ENCODE results near the gene RCE1. TPM values are rescaled to one million over a fixed set of nuclear protein-coding genes. Genes with fewer than 3 reads are reported as not detected.

RCE1 gene
- total RNA-seq, 1 donor from 2014 or later: 45.2 TPM

DNA sequence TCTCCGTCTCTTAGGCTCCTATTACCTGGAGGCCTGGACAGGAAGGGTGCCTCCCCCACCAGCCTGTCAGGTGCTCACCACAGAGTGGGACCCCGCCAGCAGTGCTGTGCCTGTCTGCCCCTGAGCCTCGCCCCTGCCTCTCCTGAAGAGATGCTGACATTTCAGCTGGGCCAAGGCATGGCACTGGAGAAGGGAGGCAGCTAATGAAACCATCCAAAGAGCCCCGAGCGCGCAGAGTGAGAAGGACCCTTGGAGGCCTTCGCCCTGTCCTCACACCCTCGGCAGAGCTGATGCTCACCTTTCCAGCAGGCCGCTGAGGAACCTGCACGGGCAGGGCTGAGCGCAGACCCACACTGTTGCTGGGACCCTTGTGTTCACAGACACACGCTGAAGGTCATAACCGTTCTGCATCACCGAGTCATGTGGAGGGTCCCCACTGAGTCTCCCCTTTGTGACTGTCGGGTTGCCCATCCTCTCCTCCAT is 11.5 kb downstream of the RCE1 start:
- Histone ChIP-seq H3K36me3 (ENCODE audit: control insufficient read depth, insufficient read depth, low read length) (no peaks in the 10 kb centered on the region), H3K27me3 (ENCODE audit: control insufficient read depth, insufficient read depth, low read length) (no peaks in the 10 kb centered on the region)
- TF ChIP-seq, protein P1, sequence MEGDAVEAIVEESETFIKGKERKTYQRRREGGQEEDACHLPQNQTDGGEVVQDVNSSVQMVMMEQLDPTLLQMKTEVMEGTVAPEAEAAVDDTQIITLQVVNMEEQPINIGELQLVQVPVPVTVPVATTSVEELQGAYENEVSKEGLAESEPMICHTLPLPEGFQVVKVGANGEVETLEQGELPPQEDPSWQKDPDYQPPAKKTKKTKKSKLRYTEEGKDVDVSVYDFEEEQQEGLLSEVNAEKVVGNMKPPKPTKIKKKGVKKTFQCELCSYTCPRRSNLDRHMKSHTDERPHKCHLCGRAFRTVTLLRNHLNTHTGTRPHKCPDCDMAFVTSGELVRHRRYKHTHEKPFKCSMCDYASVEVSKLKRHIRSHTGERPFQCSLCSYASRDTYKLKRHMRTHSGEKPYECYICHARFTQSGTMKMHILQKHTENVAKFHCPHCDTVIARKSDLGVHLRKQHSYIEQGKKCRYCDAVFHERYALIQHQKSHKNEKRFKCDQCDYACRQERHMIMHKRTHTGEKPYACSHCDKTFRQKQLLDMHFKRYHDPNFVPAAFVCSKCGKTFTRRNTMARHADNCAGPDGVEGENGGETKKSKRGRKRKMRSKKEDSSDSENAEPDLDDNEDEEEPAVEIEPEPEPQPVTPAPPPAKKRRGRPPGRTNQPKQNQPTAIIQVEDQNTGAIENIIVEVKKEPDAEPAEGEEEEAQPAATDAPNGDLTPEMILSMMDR (IDR thresholded peaks at IDR 0.05; ENCODE audit: insufficient read depth, low read length, poor library complexity, severe bottlenecking): no peak

DNA sequence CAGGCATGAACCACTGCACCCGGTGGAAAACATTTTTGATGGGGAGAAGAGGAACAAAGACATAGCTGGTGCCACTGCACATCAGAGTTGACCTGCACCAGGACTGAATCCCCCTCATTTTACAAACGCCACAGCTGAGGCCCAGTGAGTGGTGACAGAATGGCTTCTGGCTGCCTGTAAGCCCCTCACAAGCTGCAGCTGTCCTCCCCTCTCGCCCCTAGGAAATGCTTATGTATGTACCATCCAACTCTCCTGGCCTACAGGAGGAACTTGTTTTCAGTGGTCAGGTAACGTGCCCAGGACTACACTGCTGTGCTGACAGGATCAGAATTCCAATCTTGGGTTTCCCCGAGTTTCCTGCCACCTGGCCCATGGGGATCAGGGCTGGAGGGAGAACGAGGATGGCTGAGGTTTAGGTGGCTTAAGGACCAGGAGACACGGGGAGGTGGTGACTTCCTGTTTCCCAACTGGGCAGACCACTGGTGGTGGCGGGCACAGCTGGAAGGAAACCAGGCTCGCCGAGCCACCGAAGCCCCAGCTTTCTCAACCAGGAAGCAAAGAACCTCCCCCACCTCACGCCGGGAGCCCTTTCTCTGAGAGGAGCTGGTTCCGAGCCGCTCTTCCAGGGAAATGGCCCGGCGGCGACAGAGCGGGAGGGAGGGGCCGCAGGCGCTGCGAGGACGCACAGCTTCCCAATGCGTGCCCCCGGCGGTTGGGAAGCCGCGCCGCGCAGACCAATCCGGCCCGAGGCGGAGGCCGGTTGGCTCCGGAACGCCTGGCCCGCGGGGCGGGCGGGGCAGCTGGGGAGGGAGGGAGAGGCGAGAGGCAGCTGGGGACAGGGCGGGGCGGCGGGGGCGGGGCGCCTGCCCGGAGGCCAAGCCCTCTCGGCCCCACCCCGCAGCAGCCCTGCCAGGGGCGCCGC is 12.6 kb downstream of the RCE1 start:
- TF ChIP-seq, protein P1 (IDR thresholded peaks at IDR 0.05; ENCODE audit: insufficient read depth, low read length, poor library complexity, severe bottlenecking): no peak
- peak overlapping the region; percentile 85 for H3K4me3 ChIP-seq (ENCODE audit: low read depth, low read length)
- no peaks in the 10 kb centered on the region for H3K27me3 ChIP-seq (ENCODE audit: control insufficient read depth, insufficient read depth, low read length)
- no peak for DNase-seq (ENCODE audit: low read depth)
- H3K36me3 ChIP-seq (ENCODE audit: control insufficient read depth, insufficient read depth, low read length): no peaks in the 10 kb centered on the region

More for the DNA sequence above, 11.5 kb downstream of the RCE1 start:
- no peak overlapping the region for H3K4me3 ChIP-seq (ENCODE audit: low read depth, low read length)
- DNase-seq (ENCODE audit: low read depth): no peak

DNA sequence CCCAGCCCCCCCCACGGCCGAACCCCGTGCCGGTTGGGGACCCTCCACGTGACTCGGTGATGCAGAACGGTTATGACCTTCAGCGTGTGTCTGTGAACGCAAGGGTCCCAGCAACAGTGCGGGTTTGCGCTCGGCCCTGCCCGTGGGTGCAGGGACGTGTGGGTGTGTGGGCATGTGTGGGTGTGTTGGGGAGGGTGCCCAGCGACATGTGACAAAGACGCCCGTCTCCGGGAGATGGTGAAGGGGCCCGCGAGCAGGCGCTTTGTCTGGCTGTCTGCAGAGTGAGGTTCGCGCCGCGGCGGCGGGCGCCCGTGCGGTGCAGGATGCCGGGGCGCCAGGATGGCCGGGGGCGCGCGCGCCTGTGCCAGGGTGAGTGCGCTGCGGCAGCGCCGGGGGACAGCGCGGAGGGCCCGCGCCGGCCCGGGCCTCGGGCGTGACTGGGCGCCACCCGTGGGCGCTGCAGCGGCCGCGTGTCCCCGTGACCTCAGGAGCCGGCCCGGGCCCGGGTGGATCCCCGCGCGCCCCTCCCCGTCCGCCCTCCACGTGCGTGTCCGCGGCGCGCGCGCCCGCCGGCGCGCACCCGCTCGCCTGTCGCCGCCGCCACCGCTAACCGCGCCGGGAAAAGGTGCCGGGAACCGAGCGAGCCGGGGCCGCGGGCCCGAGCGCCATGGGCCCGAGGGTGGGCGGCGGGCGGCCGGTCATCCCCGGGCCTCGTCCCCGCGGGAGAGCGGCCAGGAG is 13.4 kb downstream of the RCE1 start, which contains the start of gene LRFN4:
LRFN4 (plus strand) TSS at position 569 of the 738 bp plus-strand sequence. CDS start 681 bp downstream, outside the sequence.
- Histone ChIP-seq H3K36me3 (ENCODE audit: control insufficient read depth, insufficient read depth, low read length) (no peaks in the 10 kb centered on the region), H3K4me3 (ENCODE audit: low read depth, low read length) (peak within 1 kb of the TSS; percentile 85), H3K27me3 (ENCODE audit: control insufficient read depth, insufficient read depth, low read length) (no peaks in the 10 kb centered on the region)
- TF ChIP-seq, protein P1 (IDR thresholded peaks at IDR 0.05; ENCODE audit: insufficient read depth, low read length, poor library complexity, severe bottlenecking): no peak
- DNase-seq (ENCODE audit: low read depth): no peak

DNA sequence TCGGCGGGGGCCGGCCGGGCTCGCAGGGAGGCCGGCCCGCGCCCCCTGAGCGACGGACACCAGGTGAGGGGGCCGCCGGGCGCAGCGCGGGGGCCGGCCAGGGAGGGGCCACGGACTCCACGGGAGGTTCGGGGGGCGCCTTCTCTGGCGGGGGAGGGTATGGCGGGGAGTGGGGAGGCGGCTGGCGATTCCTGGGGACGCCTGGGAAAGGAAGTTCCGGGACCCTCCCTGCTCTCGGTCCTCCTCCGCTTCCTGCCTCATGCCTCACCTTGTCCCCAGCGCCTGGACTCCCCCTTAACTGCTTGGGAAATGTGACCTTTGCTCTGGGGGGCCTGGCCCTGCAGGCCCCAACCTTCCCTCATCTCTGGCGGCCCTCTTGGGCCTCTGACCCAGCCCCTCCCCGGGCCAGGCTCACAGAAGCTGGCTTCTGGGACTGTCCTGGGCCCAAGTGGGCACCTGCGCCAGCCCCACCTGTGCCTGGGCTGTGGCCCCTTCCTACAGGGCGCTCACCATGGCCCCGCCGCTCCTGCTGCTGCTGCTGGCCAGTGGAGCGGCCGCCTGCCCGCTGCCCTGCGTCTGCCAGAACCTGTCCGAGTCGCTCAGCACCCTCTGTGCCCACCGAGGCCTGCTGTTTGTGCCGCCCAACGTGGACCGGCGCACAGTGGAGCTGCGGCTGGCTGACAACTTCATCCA is 14.1 kb downstream of the RCE1 start:
- TF ChIP-seq, protein P1 (IDR thresholded peaks at IDR 0.05; ENCODE audit: insufficient read depth, low read length, poor library complexity, severe bottlenecking): no peak
- DNase-seq (ENCODE audit: low read depth): no peak
- Histone ChIP-seq H3K4me3 (ENCODE audit: low read depth, low read length) (peak overlapping the region; percentile 85), H3K27me3 (ENCODE audit: control insufficient read depth, insufficient read depth, low read length) (no peaks in the 10 kb centered on the region), H3K36me3 (ENCODE audit: control insufficient read depth, insufficient read depth, low read length) (no peaks in the 10 kb centered on the region)

DNA sequence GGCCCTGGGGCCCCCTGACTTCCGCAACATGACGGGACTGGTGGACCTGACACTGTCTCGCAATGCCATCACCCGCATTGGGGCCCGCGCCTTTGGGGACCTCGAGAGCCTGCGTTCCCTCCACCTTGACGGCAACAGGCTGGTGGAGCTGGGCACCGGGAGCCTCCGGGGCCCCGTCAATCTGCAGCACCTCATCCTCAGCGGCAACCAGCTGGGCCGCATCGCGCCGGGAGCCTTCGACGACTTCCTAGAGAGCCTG is 14.6 kb downstream of the RCE1 start:
- no peak for DNase-seq (ENCODE audit: low read depth)
- H3K27me3 ChIP-seq (ENCODE audit: control insufficient read depth, insufficient read depth, low read length): no peaks in the 10 kb centered on the region
- TF ChIP-seq, protein P1 (IDR thresholded peaks at IDR 0.05; ENCODE audit: insufficient read depth, low read length, poor library complexity, severe bottlenecking): no peak
- peak overlapping the region; percentile 85 for H3K4me3 ChIP-seq (ENCODE audit: low read depth, low read length)
- H3K36me3 ChIP-seq (ENCODE audit: control insufficient read depth, insufficient read depth, low read length): no peaks in the 10 kb centered on the region
